HEK293T (cell line): ENCODE data around the gene TYMP.

Experiments used
- CTCF ChIA-PET: fragments of 350-600 bp; formaldehyde crosslinking; extraction: SDS; loops from one replicate; lab custom pipeline; 2021; ENCODE audit warnings: antibody characterized with exemption, inconsistent platforms; lab: Yijun Ruan, JAX
- POLR2A ChIA-PET: fragments of 350-600 bp; formaldehyde crosslinking; extraction: SDS; loops from one replicate; lab custom pipeline; 2020; ENCODE audit warnings: antibody characterized with exemption, inconsistent platforms; lab: Yijun Ruan, JAX
- DNase-seq: peaks from one replicate; pipeline ENCODE4 v3.0.0; 2012; ENCODE audit warnings: mixed read lengths; ENCODE audit errors: extremely low spot score
- ARNT ChIP-seq: fragments of 450-650 bp; IDR thresholded peaks from 2 replicates; pipeline ENCODE4 v1.6.1; 2017; ENCODE audit warnings: mild to moderate bottlenecking
- BHLHE40 ChIP-seq: fragments of 450-650 bp; IDR thresholded peaks from 2 replicates; pipeline ENCODE4 v1.6.1; 2016; ENCODE audit warnings: mild to moderate bottlenecking, moderate library complexity, borderline replicate concordance
- CTBP1 ChIP-seq: fragments of 450-650 bp; IDR thresholded peaks from 2 replicates; pipeline ENCODE4 v1.6.1; 2016; ENCODE audit warnings: borderline replicate concordance
- ELF4 ChIP-seq: fragments of 450-650 bp; IDR thresholded peaks from 2 replicates; pipeline ENCODE4 v1.6.1; 2017; ENCODE audit warnings: antibody characterized with exemption
- FOXA1 ChIP-seq: fragments of 450-650 bp; IDR thresholded peaks from 2 replicates; pipeline ENCODE4 v1.6.1; 2016; ENCODE audit warnings: mild to moderate bottlenecking
- FOXK2 ChIP-seq: fragments of 450-650 bp; IDR thresholded peaks from 2 replicates; pipeline ENCODE4 v1.6.1; 2016; ENCODE audit warnings: mild to moderate bottlenecking
- FOXM1 ChIP-seq: fragments of 450-650 bp; IDR thresholded peaks from 2 replicates; pipeline ENCODE4 v1.6.1; 2017; ENCODE audit warnings: mild to moderate bottlenecking, borderline replicate concordance
- HDGF ChIP-seq: fragments of 450-650 bp; IDR thresholded peaks from 2 replicates; pipeline ENCODE4 v1.6.1; 2017; ENCODE audit warnings: antibody characterized with exemption, borderline replicate concordance
- L3MBTL2 ChIP-seq: fragments of 450-650 bp; conservative IDR thresholded peaks from 2 replicates; pipeline ENCODE4 v1.6.1; 2016; ENCODE audit warnings: mild to moderate bottlenecking
- LEF1 ChIP-seq: fragments of 450-650 bp; IDR thresholded peaks from 2 replicates; pipeline ENCODE4 v1.6.1; 2017; ENCODE audit warnings: mild to moderate bottlenecking, borderline replicate concordance
- NFRKB ChIP-seq: fragments of 450-650 bp; IDR thresholded peaks from 2 replicates; pipeline ENCODE4 v1.6.1; 2016; ENCODE audit warnings: mild to moderate bottlenecking, moderate library complexity
- PKNOX1 ChIP-seq: fragments of 450-650 bp; IDR thresholded peaks from 2 replicates; pipeline ENCODE4 v1.6.1; 2016
- SP1 ChIP-seq: fragments of 450-650 bp; IDR thresholded peaks from 2 replicates; pipeline ENCODE4 v1.6.1; 2017
- SUZ12 ChIP-seq: fragments of 450-650 bp; IDR thresholded peaks from 2 replicates; pipeline ENCODE4 v1.6.1; 2016; ENCODE audit warnings: mild to moderate bottlenecking
- TARDBP ChIP-seq: fragments of 450-650 bp; IDR thresholded peaks from 2 replicates; pipeline ENCODE4 v1.6.1; 2016
- ZNF384 ChIP-seq: fragments of 450-650 bp; IDR thresholded peaks from 2 replicates; pipeline ENCODE4 v1.6.1; 2016

TYMP gene

GRCh38 chr22:50570861-50571260, 41.0 kb upstream of the TYMP start:
- no peak for DNase-seq
- POLR2A ChIA-PET, result interaction anchor here (1.5 to 2.7 kb wide), 2 partner anchors 8 to 45 kb away, joined by 5 to 15 read pairs; partner anchors contain the start of genes SCO2 and SYCE3
- TF ChIP-seq FOXA1 (no peak), L3MBTL2 (no peak), ELF4 (no peak), FOXK2 (no peak), FOXM1 (no peak), TARDBP (no peak), PKNOX1 (no peak), LEF1 (no peak), NFRKB (no peak), ZNF384 (no peak), SUZ12 (no peak), SP1 (no peak), BHLHE40 (no peak), ARNT (no peak), CTBP1 (no peak), HDGF (no peak)
- CTCF ChIA-PET, result no interaction called here

- no peak for DNase-seq
- ChIA-PET CTCF (no interaction called here), POLR2A (interaction anchor here (1.2 to 1.5 kb wide), 2 partner anchors 12 to 44 kb away, joined by 5 read pairs; partner anchors contain the start of genes CHKB and SCO2)
- TF ChIP-seq BHLHE40, result no peak
Observed at GRCh38 chr22:50569896-50570535, 40.2 kb upstream of the TYMP start.

- CTCF ChIA-PET, result no interaction called here
- POLR2A ChIA-PET, result interaction anchor here (1.0 to 1.4 kb wide), 4 partner anchors 10 to 43 kb away, joined by 3 to 5 read pairs (median 4); partner anchors contain the start of genes CHKB and SCO2
Observed at GRCh38 chr22:50569041-50569459, 39.2 kb upstream of the TYMP start.

GRCh38 chr22:50568626-50569025, 38.8 kb upstream of the TYMP start:
- DNase-seq, result no peak
- CTCF ChIA-PET, result no interaction called here
- TF ChIP-seq CTBP1 (no peak), L3MBTL2 (no peak), FOXM1 (no peak), LEF1 (no peak), SP1 (no peak), PKNOX1 (no peak), FOXA1 (no peak), BHLHE40 (no peak), SUZ12 (no peak), FOXK2 (no peak), NFRKB (no peak), ELF4 (no peak), TARDBP (no peak), HDGF (no peak), ARNT (no peak), ZNF384 (no peak)
- POLR2A ChIA-PET, result interaction anchor here (1.0 to 1.4 kb wide), 3 partner anchors 10 to 43 kb away, joined by 3 to 5 read pairs (median 4); partner anchors contain the start of genes CHKB and SCO2

More at GRCh38 chr22:50569041-50569459, 39.2 kb upstream of the TYMP start:
- TF ChIP-seq ARNT, result no peak
- no peak for TF ChIP-seq LEF1
- no peak for TF ChIP-seq ZNF384
- no peak for TF ChIP-seq FOXA1
- no peak for TF ChIP-seq TARDBP
- no peak for TF ChIP-seq HDGF
- no peak for TF ChIP-seq ELF4
- TF ChIP-seq FOXM1, result no peak
- TF ChIP-seq SP1, result no peak
- TF ChIP-seq CTBP1, result no peak
- no peak for TF ChIP-seq FOXK2
- TF ChIP-seq SUZ12, result no peak
- TF ChIP-seq NFRKB, result no peak
- TF ChIP-seq BHLHE40, result no peak
- no peak for TF ChIP-seq PKNOX1
- no peak for TF ChIP-seq L3MBTL2
- no peak for DNase-seq

- TF ChIP-seq LEF1, result no peak
- TF ChIP-seq FOXK2, result no peak
- TF ChIP-seq ELF4, result no peak
- no peak for TF ChIP-seq BHLHE40
- TF ChIP-seq L3MBTL2, result no peak
- TF ChIP-seq SP1, result no peak
- no peak for TF ChIP-seq CTBP1
- TF ChIP-seq TARDBP, result no peak
- no peak for TF ChIP-seq HDGF
- TF ChIP-seq ZNF384, result no peak
- TF ChIP-seq NFRKB, result no peak
- TF ChIP-seq PKNOX1, result no peak
- no peak for TF ChIP-seq FOXA1
- no peak for TF ChIP-seq FOXM1
- TF ChIP-seq ARNT, result no peak
- TF ChIP-seq SUZ12, result no peak
- ChIA-PET POLR2A (interaction anchor here (1.4 kb wide), 1 partner anchor 15 kb away, joined by 4 read pairs; the partner anchor contains the start of gene CHKB), CTCF (no interaction called here)
- DNase-seq, result no peak
Observed at GRCh38 chr22:50567721-50568252, 38.0 kb upstream of the TYMP start.
